ENCODE measurements around the gene APOO. TPM values are rescaled to one million over a fixed set of nuclear protein-coding genes. Genes with fewer than 3 reads are reported as not detected.

Gene APOO
- total RNA-seq, 4 donors from 2014 or later = 2.0 to 21.9 (median 11.2) TPM

DNA sequence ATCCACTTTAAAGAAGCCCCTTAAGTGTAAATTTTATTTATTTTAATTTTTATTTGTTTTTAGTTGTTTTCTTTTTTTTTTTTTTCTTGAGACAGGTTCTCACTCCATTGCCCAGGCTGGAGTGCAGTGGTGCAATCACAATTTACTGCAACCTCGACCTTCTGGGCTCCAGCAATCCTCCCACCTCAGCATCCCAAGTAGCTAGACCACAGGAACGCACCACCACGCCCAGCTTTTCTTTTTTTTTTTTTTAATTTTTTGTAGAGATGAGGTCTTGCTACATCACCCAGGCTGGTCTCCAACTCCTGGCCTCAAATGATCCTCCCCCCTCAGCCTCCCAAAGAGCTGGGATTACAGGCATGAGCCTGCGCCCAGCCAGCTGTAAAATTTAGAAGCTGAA lies 118.8 kb downstream of the APOO start:
- Histone ChIP-seq H3K36me3 (no peaks in the 10 kb centered on the region), H3K4me1 (no peaks in the 10 kb centered on the region), H3K27me3 (no peaks in the 10 kb centered on the region), H3K27ac (peak overlapping the region in 1 of 2 donors; percentile 3), H3K9me3 (no peaks in the 10 kb centered on the region), H3K4me3 (no peak overlapping the region)
- no peak for DNase-seq
- intact Hi-C loops (cut with DNase I; ENCODE audit: low total_unique reads) = no loop called here
- TF ChIP-seq, protein P1, sequence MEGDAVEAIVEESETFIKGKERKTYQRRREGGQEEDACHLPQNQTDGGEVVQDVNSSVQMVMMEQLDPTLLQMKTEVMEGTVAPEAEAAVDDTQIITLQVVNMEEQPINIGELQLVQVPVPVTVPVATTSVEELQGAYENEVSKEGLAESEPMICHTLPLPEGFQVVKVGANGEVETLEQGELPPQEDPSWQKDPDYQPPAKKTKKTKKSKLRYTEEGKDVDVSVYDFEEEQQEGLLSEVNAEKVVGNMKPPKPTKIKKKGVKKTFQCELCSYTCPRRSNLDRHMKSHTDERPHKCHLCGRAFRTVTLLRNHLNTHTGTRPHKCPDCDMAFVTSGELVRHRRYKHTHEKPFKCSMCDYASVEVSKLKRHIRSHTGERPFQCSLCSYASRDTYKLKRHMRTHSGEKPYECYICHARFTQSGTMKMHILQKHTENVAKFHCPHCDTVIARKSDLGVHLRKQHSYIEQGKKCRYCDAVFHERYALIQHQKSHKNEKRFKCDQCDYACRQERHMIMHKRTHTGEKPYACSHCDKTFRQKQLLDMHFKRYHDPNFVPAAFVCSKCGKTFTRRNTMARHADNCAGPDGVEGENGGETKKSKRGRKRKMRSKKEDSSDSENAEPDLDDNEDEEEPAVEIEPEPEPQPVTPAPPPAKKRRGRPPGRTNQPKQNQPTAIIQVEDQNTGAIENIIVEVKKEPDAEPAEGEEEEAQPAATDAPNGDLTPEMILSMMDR (IDR thresholded peaks at IDR 0.05) = no peak
- no peak for TF ChIP-seq POLR2A (IDR thresholded peaks at IDR 0.05)

DNA sequence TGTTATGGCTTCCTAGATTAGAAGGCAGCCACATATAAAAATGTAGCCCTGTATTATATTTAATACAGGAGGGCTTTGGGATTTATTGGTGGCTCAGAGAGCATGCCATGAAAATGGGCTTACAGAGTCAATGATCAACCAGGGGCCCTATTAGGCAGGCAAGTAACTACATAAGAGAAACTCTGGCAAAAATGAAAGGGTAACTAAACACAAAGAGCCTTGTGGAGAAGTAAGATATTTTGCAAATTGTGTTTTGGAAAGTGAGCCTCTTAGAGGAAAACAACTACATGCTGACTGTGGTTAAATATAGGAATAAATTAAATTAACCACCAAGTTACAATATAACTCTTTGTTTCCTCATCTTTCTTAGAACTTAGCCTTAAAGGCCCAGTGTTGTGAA lies 119.2 kb downstream of the APOO start:
- no peaks in the 10 kb centered on the region for H3K4me1 ChIP-seq
- intact Hi-C loops (cut with DNase I; ENCODE audit: low total_unique reads) = no loop called here
- peak overlapping the region; percentile 3 to 39 for H3K27ac ChIP-seq
- no peak for DNase-seq
- H3K4me3 ChIP-seq = no peak overlapping the region
- no peaks in the 10 kb centered on the region for H3K27me3 ChIP-seq
- no peaks in the 10 kb centered on the region for H3K36me3 ChIP-seq
- TF ChIP-seq POLR2A (IDR thresholded peaks at IDR 0.05) = no peak
- TF ChIP-seq, protein P1 (IDR thresholded peaks at IDR 0.05) = no peak
- H3K9me3 ChIP-seq = no peaks in the 10 kb centered on the region

DNA sequence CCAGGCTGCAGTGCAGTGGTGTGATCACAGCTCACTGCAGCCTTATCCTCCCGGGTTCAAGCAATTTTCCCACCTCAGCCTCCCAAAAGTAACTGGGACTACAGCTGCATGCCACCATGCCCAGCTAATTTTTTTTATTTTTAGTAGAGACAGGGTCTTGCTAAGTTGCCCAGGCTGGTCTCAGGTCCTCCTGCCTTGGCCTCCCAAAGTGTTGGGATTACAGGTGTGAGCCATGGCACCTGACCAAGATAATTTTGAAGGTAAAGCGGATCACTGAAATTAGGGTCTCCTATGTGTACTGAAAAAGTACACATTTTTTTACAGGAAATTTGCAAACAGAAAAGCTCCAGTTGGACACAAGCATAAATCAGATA lies 120.0 kb downstream of the APOO start:
- intact Hi-C loops (cut with DNase I; ENCODE audit: low total_unique reads) = no loop called here
- Histone ChIP-seq H3K9me3 (no peaks in the 10 kb centered on the region), H3K27ac (peak overlapping the region in 1 of 2 donors; percentile 39), H3K36me3 (no peaks in the 10 kb centered on the region), H3K4me3 (no peak overlapping the region), H3K4me1 (no peaks in the 10 kb centered on the region), H3K27me3 (no peaks in the 10 kb centered on the region)
- no peak for DNase-seq
- TF ChIP-seq, protein P1 (IDR thresholded peaks at IDR 0.05) = no peak
- no peak for TF ChIP-seq POLR2A (IDR thresholded peaks at IDR 0.05)

DNA sequence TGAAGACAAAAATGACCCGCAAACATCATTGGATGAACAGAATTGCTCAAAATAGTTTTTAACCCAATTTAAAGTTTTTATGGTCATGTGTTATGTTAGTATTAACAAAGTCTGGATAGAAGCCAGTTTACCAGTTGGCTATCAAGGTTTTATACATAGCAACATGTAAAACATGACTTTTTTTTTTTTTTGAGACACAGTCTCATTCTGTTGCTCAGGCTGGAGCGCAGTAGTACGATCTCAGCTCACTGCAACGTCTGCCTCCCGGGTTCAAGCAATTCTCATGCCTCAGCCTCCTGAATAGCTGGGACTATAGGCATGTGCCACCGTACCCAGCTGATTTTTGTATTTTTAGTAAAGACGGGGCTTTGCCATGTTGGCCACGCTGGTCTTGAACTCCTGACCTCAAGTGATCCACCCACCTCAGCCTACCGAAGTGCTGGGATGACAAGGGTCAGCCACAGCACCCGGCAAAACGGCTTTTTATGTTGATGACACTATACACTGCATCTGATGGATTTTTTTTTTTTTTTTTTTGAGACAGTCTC lies 121.4 kb downstream of the APOO start:
- no peak overlapping the region for H3K4me3 ChIP-seq
- DNase-seq = no peak
- H3K27me3 ChIP-seq = no peaks in the 10 kb centered on the region
- no peaks in the 10 kb centered on the region for H3K36me3 ChIP-seq
- no peaks in the 10 kb centered on the region for H3K4me1 ChIP-seq
- intact Hi-C loops (cut with DNase I; ENCODE audit: low total_unique reads) = no loop called here
- peak overlapping the region in 1 of 2 donors; percentile 14 for H3K27ac ChIP-seq
- H3K9me3 ChIP-seq = no peaks in the 10 kb centered on the region
- TF ChIP-seq, protein P1 (IDR thresholded peaks at IDR 0.05) = no peak
- TF ChIP-seq POLR2A (IDR thresholded peaks at IDR 0.05) = no peak

DNA sequence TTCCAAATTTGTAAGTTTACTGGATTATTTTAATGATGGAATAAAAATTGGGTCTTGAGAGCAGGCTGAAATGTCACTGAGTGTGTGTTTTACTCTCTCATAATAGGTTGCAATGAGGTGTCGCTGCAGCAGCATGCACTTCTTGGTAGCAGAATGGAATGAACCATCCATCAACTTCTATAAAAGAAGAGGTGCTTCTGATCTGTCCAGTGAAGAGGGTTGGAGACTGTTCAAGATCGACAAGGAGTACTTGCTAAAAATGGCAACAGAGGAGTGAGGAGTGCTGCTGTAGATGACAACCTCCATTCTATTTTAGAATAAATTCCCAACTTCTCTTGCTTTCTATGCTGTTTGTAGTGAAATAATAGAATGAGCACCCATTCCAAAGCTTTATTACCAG lies 122.2 kb downstream of the APOO start:
- no peaks in the 10 kb centered on the region for H3K36me3 ChIP-seq
- no peaks in the 10 kb centered on the region for H3K27me3 ChIP-seq
- H3K4me1 ChIP-seq = no peaks in the 10 kb centered on the region
- no peak for DNase-seq
- H3K27ac ChIP-seq = peak overlapping the region; percentile 92 to 95
- no peaks in the 10 kb centered on the region for H3K9me3 ChIP-seq
- peak overlapping the region in 1 of 2 donors; percentile 67 for H3K4me3 ChIP-seq
- intact Hi-C loops (cut with DNase I; ENCODE audit: low total_unique reads) = no loop called here
- no peak for TF ChIP-seq POLR2A (IDR thresholded peaks at IDR 0.05)
- TF ChIP-seq, protein P1 (IDR thresholded peaks at IDR 0.05) = no peak

Data from uterus (tissue), 4 donors.